Tibial nerve (tissue), 4 donors: ENCODE measurements around the gene ITGA2. TPM values are rescaled to one million over a fixed set of nuclear protein-coding genes. Genes with fewer than 3 reads are reported as not detected.

Experiments
- DNase-seq, 2 donors: peaks; one replicate each; pipeline ENCODE4 v3.0.0-alpha.2; 2019; ENCODE audit warnings: low spot score in 2 of 2
- H3K27ac ChIP-seq, 4 donors: fragments of 200-600 bp; sonication (generic) in 3 of 4; one replicate each; pipeline ENCODE4 v1.5.1; 2017 to 2019; ENCODE audit warnings: mild to moderate bottlenecking in 1 of 4
- H3K27me3 ChIP-seq, 2 donors: fragments of 200-600 bp; sonication (generic) in 1 of 2; one replicate each; pipeline versions ENCODE4 v1.5.1 to v1.6.0; 2017 to 2019
- H3K36me3 ChIP-seq, 3 donors: fragments of 200-600 bp; sonication (generic); one replicate each; pipeline ENCODE4 v1.5.1; 2018 to 2019
- H3K4me1 ChIP-seq, 4 donors: fragments of 200-600 bp; sonication (generic) in 3 of 4; one replicate each; pipeline ENCODE4 v1.5.1; 2017 to 2019
- H3K4me3 ChIP-seq, 4 donors: fragments of 200-600 bp; sonication (generic) in 3 of 4; one replicate each; pipeline ENCODE4 v1.5.1; 2017 to 2019; ENCODE audit warnings: mild to moderate bottlenecking in 1 of 4, moderate library complexity in 1 of 4
- H3K9me3 ChIP-seq, 4 donors: fragments of 200-600 bp; sonication (generic) in 3 of 4; one replicate each; pipeline ENCODE4 v1.5.1; 2017 to 2019
- CTCF ChIP-seq, 5 experiments: fragments of 200-600 bp in 3 of 5; fragments of 450-650 bp in 2 of 5; sonication (generic) in 3 of 5; IDR thresholded peaks; one replicate each; pipeline ENCODE4 v1.5.1; 2016 to 2019; ENCODE audit warnings: antibody characterized with exemption in 5 of 5, mild to moderate bottlenecking in 3 of 5, moderate library complexity in 2 of 5
- EP300 ChIP-seq, 2 donors: sonication (generic); formaldehyde crosslinking; IDR thresholded peaks; one replicate each; pipeline ENCODE4 v1.6.1; 2017; ENCODE audit warnings: antibody characterized with exemption in 2 of 2, mild to moderate bottlenecking in 1 of 2
- POLR2A ChIP-seq, 2 donors: fragments of 450-650 bp; IDR thresholded peaks; one replicate each; pipeline ENCODE4 v1.6.1; 2017; ENCODE audit warnings: antibody characterized with exemption in 2 of 2, mild to moderate bottlenecking in 2 of 2, moderate library complexity in 2 of 2
- WGBS, 2 donors: methylation state at CpG; one replicate each; pipeline ENCODE4 v1.1.5; 2018; 5-methylcytosine and 5-hydroxymethylcytosine counted together
- total RNA-seq, 4 donors: library from RNA; depleted of rRNA; stranded (reverse); fragments of >200 nt; gene quantifications; one replicate each; pipeline ENCODE4 v1.1.0, GENCODE V29; 2016

ITGA2 gene
- total RNA-seq, 4 donors from 2014 or later: 3.7 to 6.1 (median 5.4) TPM

- Histone ChIP-seq H3K27me3 (no peaks in the 10 kb centered on the region), H3K27ac (peak overlapping the region in 2 of 4 donors; percentile 16 to 88), H3K36me3 (no peaks in the 10 kb centered on the region), H3K9me3 (no peaks in the 10 kb centered on the region), H3K4me3 (no peak overlapping the region), H3K4me1 (peaks cover 0 to 35% (median 1%) of the 10 kb centered on the region in 4 donors)
- 82 to 89% methylated on average over 4 of the region's 4 CpGs for WGBS, 2 donors
- TF ChIP-seq EP300 (IDR thresholded peaks at IDR 0.05) (no peak), CTCF (IDR thresholded peaks at IDR 0.05) (no peak), POLR2A (IDR thresholded peaks at IDR 0.05) (no peak)
- no peak for DNase-seq
Observed at GRCh38 chr5:52987711-52988331, 1.3 kb upstream of the ITGA2 start.

- peak overlapping the region; percentile 67 to 86 (median 73) for H3K4me3 ChIP-seq
- H3K9me3 ChIP-seq: no peaks in the 10 kb centered on the region
- peak overlapping the region; percentile 58 to 88 (median 82) for H3K27ac ChIP-seq
- WGBS, 2 donors: 10 to 13% methylated on average over 14 of the region's 16 CpGs
- H3K27me3 ChIP-seq: no peaks in the 10 kb centered on the region
- peaks cover 0 to 35% (median 1%) of the 10 kb centered on the region in 4 donors for H3K4me1 ChIP-seq
- TF ChIP-seq EP300 (IDR thresholded peaks at IDR 0.05): no peak
- H3K36me3 ChIP-seq: no peaks in the 10 kb centered on the region
- no peak for DNase-seq
Observed at GRCh38 chr5:52988335-52989024, 672 bp upstream of the ITGA2 start.

GRCh38 chr5:52989781-52990527 lies 802 bp downstream of the ITGA2 start:
- H3K27me3 ChIP-seq: no peaks in the 10 kb centered on the region
- TF ChIP-seq POLR2A (IDR thresholded peaks at IDR 0.05) (no peak), CTCF (IDR thresholded peaks at IDR 0.05) (peak in 4 of 5 experiments; percentile 14 to 54 (median 43))
- peak overlapping the region; percentile 67 to 86 (median 73) for H3K4me3 ChIP-seq
- DNase-seq: peak in 1 of 2 donors; percentile 8
- H3K4me1 ChIP-seq: peaks cover 0 to 29% (median 1%) of the 10 kb centered on the region in 4 donors
- no peaks in the 10 kb centered on the region for H3K9me3 ChIP-seq
- peak overlapping the region; percentile 58 to 88 (median 82) for H3K27ac ChIP-seq
- WGBS, 2 donors: 2 to 3% methylated on average over 25 of the region's 27 CpGs
- H3K36me3 ChIP-seq: no peaks in the 10 kb centered on the region

- peaks cover 0 to 29% (median 1%) of the 10 kb centered on the region in 4 donors for H3K4me1 ChIP-seq
- no peaks in the 10 kb centered on the region for H3K27me3 ChIP-seq
- peak overlapping the region in 3 of 4 donors; percentile 78 to 88 (median 86) for H3K27ac ChIP-seq
- H3K36me3 ChIP-seq: no peaks in the 10 kb centered on the region
- no peaks in the 10 kb centered on the region for H3K9me3 ChIP-seq
- H3K4me3 ChIP-seq: peak overlapping the region in 3 of 4 donors; percentile 67 to 86 (median 77)
- TF ChIP-seq EP300 (IDR thresholded peaks at IDR 0.05) (no peak), CTCF (IDR thresholded peaks at IDR 0.05) (no peak), POLR2A (IDR thresholded peaks at IDR 0.05) (no peak)
- 53 to 58% methylated on average over 4 of the region's 4 CpGs for WGBS, 2 donors
- no peak for DNase-seq
Observed at GRCh38 chr5:52990528-52990925, 1.4 kb downstream of the ITGA2 start.

GRCh38 chr5:52993367-52993766 lies 4.2 kb downstream of the ITGA2 start:
- Histone ChIP-seq H3K4me1 (peaks cover 0 to 33% (median 1%) of the 10 kb centered on the region in 4 donors), H3K4me3 (no peak overlapping the region), H3K27ac (no peak overlapping the region), H3K36me3 (no peaks in the 10 kb centered on the region), H3K27me3 (no peaks in the 10 kb centered on the region), H3K9me3 (no peaks in the 10 kb centered on the region)
- DNase-seq: no peak
- 98% methylated on average over 2 of the region's 2 CpGs for WGBS, 2 donors
- TF ChIP-seq POLR2A (IDR thresholded peaks at IDR 0.05) (no peak), CTCF (IDR thresholded peaks at IDR 0.05) (no peak), EP300 (IDR thresholded peaks at IDR 0.05) (no peak)
